Measurements from ENCODE around the gene ATP2B1. TPM values are rescaled to one million over a fixed set of nuclear protein-coding genes. Genes with fewer than 3 reads are reported as not detected.

Gene ATP2B1
- total RNA-seq, 2 donors from 2014 or later: 14.9 to 18.5 TPM

DNA sequence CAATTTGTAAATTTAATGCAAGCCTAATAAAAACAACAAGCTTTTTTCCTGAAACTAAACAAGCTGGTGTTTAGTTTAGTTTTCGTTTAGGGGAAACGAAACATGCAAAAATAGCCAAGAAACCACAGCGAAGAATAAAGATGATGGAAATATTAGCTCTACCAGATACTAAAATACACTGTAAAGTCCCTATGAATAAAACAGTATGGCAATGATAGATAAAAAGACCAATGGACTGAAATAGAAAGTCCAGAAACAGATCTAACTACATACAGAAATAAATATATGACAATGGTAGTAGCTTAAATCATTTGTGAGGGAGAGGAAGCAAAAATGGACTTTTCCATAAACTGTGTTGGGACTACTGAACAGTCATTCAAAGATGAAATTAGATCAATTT lies 26.4 kb downstream of the ATP2B1 start:
- Histone ChIP-seq H3K36me3 (no peaks in the 10 kb centered on the region), H3K27ac (no peak overlapping the region), H3K27me3 (no peaks in the 10 kb centered on the region), H3K9me3 (peaks cover 0 to 25% of the 10 kb centered on the region in 2 donors), H3K4me3 (no peak overlapping the region), H3K4me1 (peaks cover 0 to 5% of the 10 kb centered on the region in 2 donors)
- no peak for DNase-seq (ENCODE audit: low spot score)
- TF ChIP-seq, protein P1, sequence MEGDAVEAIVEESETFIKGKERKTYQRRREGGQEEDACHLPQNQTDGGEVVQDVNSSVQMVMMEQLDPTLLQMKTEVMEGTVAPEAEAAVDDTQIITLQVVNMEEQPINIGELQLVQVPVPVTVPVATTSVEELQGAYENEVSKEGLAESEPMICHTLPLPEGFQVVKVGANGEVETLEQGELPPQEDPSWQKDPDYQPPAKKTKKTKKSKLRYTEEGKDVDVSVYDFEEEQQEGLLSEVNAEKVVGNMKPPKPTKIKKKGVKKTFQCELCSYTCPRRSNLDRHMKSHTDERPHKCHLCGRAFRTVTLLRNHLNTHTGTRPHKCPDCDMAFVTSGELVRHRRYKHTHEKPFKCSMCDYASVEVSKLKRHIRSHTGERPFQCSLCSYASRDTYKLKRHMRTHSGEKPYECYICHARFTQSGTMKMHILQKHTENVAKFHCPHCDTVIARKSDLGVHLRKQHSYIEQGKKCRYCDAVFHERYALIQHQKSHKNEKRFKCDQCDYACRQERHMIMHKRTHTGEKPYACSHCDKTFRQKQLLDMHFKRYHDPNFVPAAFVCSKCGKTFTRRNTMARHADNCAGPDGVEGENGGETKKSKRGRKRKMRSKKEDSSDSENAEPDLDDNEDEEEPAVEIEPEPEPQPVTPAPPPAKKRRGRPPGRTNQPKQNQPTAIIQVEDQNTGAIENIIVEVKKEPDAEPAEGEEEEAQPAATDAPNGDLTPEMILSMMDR (IDR thresholded peaks at IDR 0.05): no peak

- DNase-seq (ENCODE audit: low spot score): no peak
- TF ChIP-seq, protein P1 (IDR thresholded peaks at IDR 0.05): no peak
- H3K9me3 ChIP-seq: peaks cover 0 to 25% of the 10 kb centered on the region in 2 donors
- H3K27ac ChIP-seq: no peak overlapping the region
- no peaks in the 10 kb centered on the region for H3K27me3 ChIP-seq
- no peaks in the 10 kb centered on the region for H3K36me3 ChIP-seq
- H3K4me3 ChIP-seq: no peak overlapping the region
- H3K4me1 ChIP-seq: peaks cover 0 to 5% of the 10 kb centered on the region in 2 donors
These were observed 28.2 kb downstream of the ATP2B1 start for GRCh38 chr12:89680409-89680808.

GRCh38 chr12:89679631-89680030 lies 29.0 kb downstream of the ATP2B1 start:
- H3K9me3 ChIP-seq: peaks cover 0 to 25% of the 10 kb centered on the region in 2 donors
- DNase-seq (ENCODE audit: low spot score): no peak
- peaks cover 0 to 5% of the 10 kb centered on the region in 2 donors for H3K4me1 ChIP-seq
- H3K27me3 ChIP-seq: no peaks in the 10 kb centered on the region
- H3K27ac ChIP-seq: no peak overlapping the region
- TF ChIP-seq, protein P1 (IDR thresholded peaks at IDR 0.05): no peak
- H3K4me3 ChIP-seq: no peak overlapping the region
- H3K36me3 ChIP-seq: no peaks in the 10 kb centered on the region

DNA sequence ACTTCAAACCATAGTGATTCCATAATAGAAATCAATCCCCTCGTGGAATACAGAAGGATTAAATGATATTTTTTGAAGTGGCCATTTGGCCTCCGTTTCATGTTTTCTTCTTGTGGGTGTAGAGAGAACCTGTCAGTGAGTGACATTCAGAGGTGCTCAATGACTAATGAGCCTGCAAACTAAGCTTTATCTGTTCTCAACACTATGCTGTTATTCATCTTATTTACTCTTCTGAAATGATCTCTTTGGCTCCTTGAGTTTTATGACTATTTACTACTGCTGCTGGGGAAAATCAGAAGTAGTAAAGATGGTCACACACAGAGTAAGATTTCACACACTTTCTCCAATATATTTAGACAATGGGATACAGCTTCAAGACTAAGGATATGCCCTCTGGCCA lies 30.4 kb downstream of the ATP2B1 start:
- no peak overlapping the region for H3K4me3 ChIP-seq
- H3K27ac ChIP-seq: no peak overlapping the region
- TF ChIP-seq, protein P1 (IDR thresholded peaks at IDR 0.05): no peak
- no peaks in the 10 kb centered on the region for H3K36me3 ChIP-seq
- H3K4me1 ChIP-seq: peaks cover 0 to 5% of the 10 kb centered on the region in 2 donors
- H3K27me3 ChIP-seq: no peaks in the 10 kb centered on the region
- no peak for DNase-seq (ENCODE audit: low spot score)
- peaks cover 0 to 25% of the 10 kb centered on the region in 2 donors for H3K9me3 ChIP-seq

- Histone ChIP-seq H3K36me3 (no peaks in the 10 kb centered on the region), H3K4me1 (peaks cover 0 to 5% of the 10 kb centered on the region in 2 donors), H3K9me3 (peaks cover 0 to 15% of the 10 kb centered on the region in 2 donors), H3K4me3 (no peak overlapping the region), H3K27ac (no peak overlapping the region), H3K27me3 (no peaks in the 10 kb centered on the region)
- TF ChIP-seq, protein P1 (IDR thresholded peaks at IDR 0.05): no peak
- DNase-seq (ENCODE audit: low spot score): no peak
These were observed 31.7 kb downstream of the ATP2B1 start for GRCh38 chr12:89676930-89677329.

- no peak for DNase-seq (ENCODE audit: low spot score)
- Histone ChIP-seq H3K9me3 (no peaks in the 10 kb centered on the region), H3K27ac (no peak overlapping the region), H3K27me3 (no peaks in the 10 kb centered on the region), H3K36me3 (no peaks in the 10 kb centered on the region), H3K4me3 (no peak overlapping the region), H3K4me1 (peaks cover 0 to 5% of the 10 kb centered on the region in 2 donors)
- TF ChIP-seq, protein P1 (IDR thresholded peaks at IDR 0.05): no peak
These were observed 34.2 kb downstream of the ATP2B1 start for GRCh38 chr12:89674326-89674942.

All from right atrium auricular region (tissue), 2 donors.